ENCODE data around the gene SMO. TPM values are rescaled to one million over a fixed set of nuclear protein-coding genes. Genes with fewer than 3 reads are reported as not detected.

The SMO gene
- total RNA-seq, 1 donor from 2014 or later = 103 TPM

- Mint-ChIP-seq H3K27ac (no peak overlapping the region), H3K4me1 (ENCODE audit: low read depth) (peaks cover 10% of the 10 kb centered on the region), H3K9me3 (ENCODE audit: low read depth) (no peaks in the 10 kb centered on the region), H3K27me3 (no peaks in the 10 kb centered on the region), H3K4me3 (ENCODE audit: low read depth) (no peak overlapping the region), H3K36me3 (ENCODE audit: insufficient read depth) (no peaks in the 10 kb centered on the region)
- no peak for DNase-seq (ENCODE audit: low spot score, unreplicated experiment)
- TF ChIP-seq, protein P1, sequence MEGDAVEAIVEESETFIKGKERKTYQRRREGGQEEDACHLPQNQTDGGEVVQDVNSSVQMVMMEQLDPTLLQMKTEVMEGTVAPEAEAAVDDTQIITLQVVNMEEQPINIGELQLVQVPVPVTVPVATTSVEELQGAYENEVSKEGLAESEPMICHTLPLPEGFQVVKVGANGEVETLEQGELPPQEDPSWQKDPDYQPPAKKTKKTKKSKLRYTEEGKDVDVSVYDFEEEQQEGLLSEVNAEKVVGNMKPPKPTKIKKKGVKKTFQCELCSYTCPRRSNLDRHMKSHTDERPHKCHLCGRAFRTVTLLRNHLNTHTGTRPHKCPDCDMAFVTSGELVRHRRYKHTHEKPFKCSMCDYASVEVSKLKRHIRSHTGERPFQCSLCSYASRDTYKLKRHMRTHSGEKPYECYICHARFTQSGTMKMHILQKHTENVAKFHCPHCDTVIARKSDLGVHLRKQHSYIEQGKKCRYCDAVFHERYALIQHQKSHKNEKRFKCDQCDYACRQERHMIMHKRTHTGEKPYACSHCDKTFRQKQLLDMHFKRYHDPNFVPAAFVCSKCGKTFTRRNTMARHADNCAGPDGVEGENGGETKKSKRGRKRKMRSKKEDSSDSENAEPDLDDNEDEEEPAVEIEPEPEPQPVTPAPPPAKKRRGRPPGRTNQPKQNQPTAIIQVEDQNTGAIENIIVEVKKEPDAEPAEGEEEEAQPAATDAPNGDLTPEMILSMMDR (IDR thresholded peaks at IDR 0.05; ENCODE audit: unreplicated experiment) = no peak
Measured at GRCh38 chr7:129256221-129256620, 67.8 kb downstream of the SMO start.

DNA sequence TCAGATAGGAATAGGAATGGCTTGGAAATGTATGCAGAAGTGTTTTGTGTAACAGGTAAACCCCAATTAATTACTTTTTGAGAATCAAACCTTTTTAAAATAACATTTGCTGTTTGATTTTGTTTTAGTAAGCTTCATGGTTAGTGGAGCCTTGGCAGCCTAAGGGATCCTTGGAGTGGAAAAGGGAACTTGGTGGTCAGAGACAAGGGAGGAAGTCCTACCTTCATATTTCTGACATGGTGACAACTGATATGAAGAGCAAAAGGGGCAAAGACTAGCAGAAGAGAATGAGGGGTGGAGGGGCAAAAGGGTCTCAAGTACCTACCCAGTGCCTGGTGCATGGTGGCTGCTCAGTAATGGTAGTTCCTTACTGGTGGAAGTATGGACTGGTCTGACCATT is 68.7 kb downstream of the SMO start:
- no peak overlapping the region for H3K27ac Mint-ChIP-seq
- H3K4me3 Mint-ChIP-seq (ENCODE audit: low read depth) = no peak overlapping the region
- TF ChIP-seq, protein P1 (IDR thresholded peaks at IDR 0.05; ENCODE audit: unreplicated experiment) = no peak
- H3K36me3 Mint-ChIP-seq (ENCODE audit: insufficient read depth) = no peaks in the 10 kb centered on the region
- DNase-seq (ENCODE audit: low spot score, unreplicated experiment) = no peak
- H3K27me3 Mint-ChIP-seq = no peaks in the 10 kb centered on the region
- peaks cover 10% of the 10 kb centered on the region for H3K4me1 Mint-ChIP-seq (ENCODE audit: low read depth)
- no peaks in the 10 kb centered on the region for H3K9me3 Mint-ChIP-seq (ENCODE audit: low read depth)

DNA sequence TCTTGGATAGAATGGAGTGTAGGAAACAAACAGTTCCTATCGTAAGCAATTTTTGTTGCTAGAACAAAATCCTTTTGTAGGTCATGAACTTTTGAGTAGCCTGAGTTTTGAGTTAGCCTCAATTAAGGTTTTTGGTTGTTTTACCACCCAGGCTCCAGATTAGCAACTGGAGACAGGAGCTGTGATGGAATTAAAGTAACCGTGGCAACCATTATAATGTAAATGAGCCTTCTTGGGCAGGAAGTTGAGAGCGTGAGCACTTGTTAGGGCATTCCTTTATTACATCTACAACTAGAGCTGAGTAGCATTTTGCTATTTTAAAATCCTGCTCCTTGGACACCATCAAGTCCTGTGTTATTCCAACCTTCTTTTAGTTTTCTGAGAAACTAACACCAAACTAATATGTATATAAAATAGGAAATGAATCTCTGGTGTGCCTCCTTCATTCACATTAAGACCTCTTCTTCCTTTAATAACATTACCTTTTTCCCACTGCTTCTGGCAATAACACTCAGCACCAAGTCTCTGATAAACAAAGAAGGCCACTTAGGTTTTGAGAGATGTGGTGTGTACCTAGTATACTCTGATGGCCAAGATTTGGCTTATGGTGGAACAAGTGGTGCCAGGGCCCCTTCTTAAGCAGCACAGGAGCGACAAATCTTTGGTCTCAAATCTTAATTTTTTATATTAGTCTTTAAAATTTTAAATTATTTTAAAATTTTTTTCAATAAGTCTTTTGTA is 70.4 kb downstream of the SMO start:
- TF ChIP-seq, protein P1 (IDR thresholded peaks at IDR 0.05; ENCODE audit: unreplicated experiment) = no peak
- Mint-ChIP-seq H3K9me3 (ENCODE audit: low read depth) (no peaks in the 10 kb centered on the region), H3K27ac (peak overlapping the region; percentile 53), H3K4me1 (ENCODE audit: low read depth) (peaks cover 10% of the 10 kb centered on the region), H3K27me3 (no peaks in the 10 kb centered on the region), H3K4me3 (ENCODE audit: low read depth) (no peak overlapping the region), H3K36me3 (ENCODE audit: insufficient read depth) (no peaks in the 10 kb centered on the region)
- no peak for DNase-seq (ENCODE audit: low spot score, unreplicated experiment)

DNA sequence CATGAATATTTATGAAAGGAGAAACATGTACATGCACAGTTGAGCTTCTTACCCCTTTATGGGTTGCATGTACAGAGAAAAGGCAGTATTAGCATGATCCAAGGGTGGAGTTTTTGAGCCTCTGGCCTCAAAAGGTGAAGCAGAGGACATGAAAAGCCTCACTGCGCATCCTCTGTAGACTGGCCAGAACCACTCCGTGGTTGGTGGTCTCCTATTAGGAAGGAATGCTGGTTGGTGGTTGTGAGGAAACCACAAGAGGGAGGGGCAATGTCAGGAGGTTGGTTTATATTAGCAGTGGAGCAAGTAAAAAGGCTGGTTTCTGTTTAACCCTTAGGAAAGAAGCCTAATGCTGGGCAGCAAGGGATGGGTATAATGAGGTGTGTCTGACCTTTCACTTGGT is 73.9 kb downstream of the SMO start:
- H3K36me3 Mint-ChIP-seq (ENCODE audit: insufficient read depth) = no peaks in the 10 kb centered on the region
- TF ChIP-seq, protein P1 (IDR thresholded peaks at IDR 0.05; ENCODE audit: unreplicated experiment) = no peak
- no peak for DNase-seq (ENCODE audit: low spot score, unreplicated experiment)
- H3K9me3 Mint-ChIP-seq (ENCODE audit: low read depth) = no peaks in the 10 kb centered on the region
- H3K4me3 Mint-ChIP-seq (ENCODE audit: low read depth) = no peak overlapping the region
- no peaks in the 10 kb centered on the region for H3K27me3 Mint-ChIP-seq
- H3K4me1 Mint-ChIP-seq (ENCODE audit: low read depth) = peaks cover 10% of the 10 kb centered on the region
- no peak overlapping the region for H3K27ac Mint-ChIP-seq

Other genes starting within 250 kb of the SMO start
- gene TNPO3, start 133.5 kb upstream of the SMO start, total RNA-seq = 44.8 and 44.9 TPM in 2 replicates
- 22.2 and 24.5 TPM in 2 replicates for gene TSPAN33, start 43.9 kb upstream of the SMO start, total RNA-seq
- gene AHCYL2, start 36.4 kb downstream of the SMO start, total RNA-seq = 22.0 and 26.0 TPM in 2 replicates
- 6.5 and 6.8 TPM in 2 replicates for gene STRIP2, start 245.8 kb downstream of the SMO start, total RNA-seq

All from progenitor cell of endocrine pancreas (in vitro differentiated cells).